Stomach (tissue), 4 donors: Measurements from ENCODE around the gene NCF4.

ENCODE experiments used
- CTCF ChIP-seq, 7 experiments: fragments of 450-650 bp in 4 of 7; fragments of 200-600 bp in 3 of 7; sonication (generic) in 3 of 7; IDR thresholded peaks; one replicate each; pipeline ENCODE4 v1.5.1; 2016 to 2019; ENCODE audit warnings: antibody characterized with exemption in 7 of 7, control low read depth in 2 of 7, mild to moderate bottlenecking in 1 of 7
- EP300 ChIP-seq: sonication (generic); formaldehyde crosslinking; IDR thresholded peaks from one replicate; pipeline ENCODE4 v1.6.1; 2017; ENCODE audit warnings: antibody characterized with exemption
- POLR2A ChIP-seq, 4 donors: fragments of 450-650 bp; IDR thresholded peaks; one replicate each; pipeline ENCODE4 v1.6.1; 2016; ENCODE audit warnings: antibody characterized with exemption in 4 of 4, control low read depth in 2 of 4, mild to moderate bottlenecking in 1 of 4, moderate library complexity in 1 of 4
- POLR2AphosphoS5 ChIP-seq, 3 donors: sonication (generic); formaldehyde crosslinking; IDR thresholded peaks; one replicate each; pipeline ENCODE4 v1.6.1; 2016; ENCODE audit warnings: antibody characterized with exemption in 3 of 3

GRCh38 chr22:36823186-36823839 lies 37.5 kb upstream of the NCF4 start:
- no peak for TF ChIP-seq POLR2AphosphoS5 (IDR thresholded peaks at IDR 0.05)
- TF ChIP-seq POLR2A (IDR thresholded peaks at IDR 0.05): no peak
- TF ChIP-seq CTCF (IDR thresholded peaks at IDR 0.05): no peak
- no peak for TF ChIP-seq EP300
